ENCODE results near the gene CHKB.
"Not testable (repeated sequence)": the region's sequence is repeated elsewhere in the genome, so short reads cannot be mapped to it uniquely, and the experiment has no call there.

CHKB gene

GRCh38 chr22:50611341-50612060 lies 28.9 kb upstream of the CHKB start:
- DNase-seq, result no peak

DNA sequence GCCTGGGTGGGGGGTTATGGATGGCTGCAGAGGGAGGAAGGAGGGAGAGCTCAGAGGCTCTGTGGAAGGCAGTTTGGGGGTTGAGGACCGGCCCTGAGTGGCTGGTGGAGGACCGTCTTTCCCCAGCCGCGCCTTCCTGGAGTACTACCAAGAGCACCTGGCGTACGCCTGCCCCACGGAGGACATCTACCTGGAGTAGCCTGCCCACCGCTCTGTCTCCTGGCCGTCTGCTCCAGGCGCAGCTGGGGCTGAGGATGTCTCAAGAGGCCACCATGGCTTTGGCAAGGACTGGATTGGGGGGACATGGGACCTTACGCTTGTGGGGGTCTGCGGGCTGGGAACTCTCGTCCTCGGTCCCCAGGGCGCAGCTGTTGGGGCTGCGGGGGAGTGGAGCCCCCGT lies 27.9 kb upstream of the CHKB start:
- DNase-seq, result no peak

DNA sequence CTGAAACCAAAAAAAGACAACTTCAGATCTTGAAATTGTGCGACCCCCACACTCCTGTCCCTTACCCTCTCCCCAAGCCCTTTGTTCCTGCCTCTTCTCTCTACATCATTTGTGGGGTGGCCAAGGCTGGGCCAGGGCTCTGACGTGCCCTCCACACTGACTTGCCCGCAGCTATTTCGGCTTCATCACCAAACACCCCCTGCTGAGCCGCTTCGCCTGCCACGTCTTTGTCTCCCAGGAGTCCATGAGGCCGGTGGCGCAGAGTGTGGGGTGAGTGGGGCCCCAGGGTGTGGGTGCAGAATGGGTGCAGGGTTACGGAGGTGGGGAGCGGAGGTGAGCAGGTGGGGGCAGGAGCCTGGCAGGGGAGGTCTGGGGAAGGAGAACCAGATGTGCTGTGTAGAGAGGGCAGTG lies 27.4 kb upstream of the CHKB start:
- DNase-seq, result no peak

DNA sequence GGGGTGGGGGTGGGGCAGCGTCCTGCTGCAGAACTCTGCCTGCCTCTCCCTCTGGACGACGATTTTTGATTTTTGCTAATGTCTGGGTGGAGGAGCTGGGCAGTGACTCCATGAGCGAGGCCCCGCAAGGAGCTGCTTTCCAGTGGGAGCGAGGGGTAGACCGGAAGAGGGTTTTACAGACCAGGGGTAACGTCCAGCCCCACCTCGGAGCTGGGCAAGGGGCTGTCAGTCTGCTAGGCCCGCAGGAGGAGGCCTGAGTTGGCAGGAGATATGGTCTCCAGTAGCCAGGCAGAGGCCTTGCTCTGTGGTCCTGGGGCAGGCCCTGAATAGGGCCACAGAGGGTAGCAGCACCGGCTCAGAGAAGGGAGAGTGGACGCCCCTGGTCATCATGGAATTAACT lies 26.9 kb upstream of the CHKB start:
- no peak for DNase-seq

DNA sequence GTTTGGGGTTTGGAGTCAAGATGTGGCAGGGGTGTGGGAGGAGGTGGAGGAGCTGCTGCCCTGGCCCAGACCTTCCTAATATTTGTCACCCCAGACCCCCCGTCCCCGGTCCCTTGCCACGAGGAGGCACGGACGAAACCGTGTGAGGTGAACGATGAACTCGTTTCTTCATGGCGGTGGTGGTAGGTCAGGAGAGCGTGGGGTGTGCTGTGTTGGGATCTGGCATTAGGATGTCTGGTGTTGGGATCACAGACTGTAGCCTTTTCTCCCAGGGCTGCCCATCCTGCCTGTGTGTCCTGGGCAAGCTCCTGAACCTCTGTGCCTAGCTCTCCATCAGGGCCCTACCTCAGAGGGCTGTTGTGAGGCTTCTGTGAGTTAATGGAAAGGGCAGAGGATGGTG lies 26.3 kb upstream of the CHKB start:
- DNase-seq, result no peak

DNA sequence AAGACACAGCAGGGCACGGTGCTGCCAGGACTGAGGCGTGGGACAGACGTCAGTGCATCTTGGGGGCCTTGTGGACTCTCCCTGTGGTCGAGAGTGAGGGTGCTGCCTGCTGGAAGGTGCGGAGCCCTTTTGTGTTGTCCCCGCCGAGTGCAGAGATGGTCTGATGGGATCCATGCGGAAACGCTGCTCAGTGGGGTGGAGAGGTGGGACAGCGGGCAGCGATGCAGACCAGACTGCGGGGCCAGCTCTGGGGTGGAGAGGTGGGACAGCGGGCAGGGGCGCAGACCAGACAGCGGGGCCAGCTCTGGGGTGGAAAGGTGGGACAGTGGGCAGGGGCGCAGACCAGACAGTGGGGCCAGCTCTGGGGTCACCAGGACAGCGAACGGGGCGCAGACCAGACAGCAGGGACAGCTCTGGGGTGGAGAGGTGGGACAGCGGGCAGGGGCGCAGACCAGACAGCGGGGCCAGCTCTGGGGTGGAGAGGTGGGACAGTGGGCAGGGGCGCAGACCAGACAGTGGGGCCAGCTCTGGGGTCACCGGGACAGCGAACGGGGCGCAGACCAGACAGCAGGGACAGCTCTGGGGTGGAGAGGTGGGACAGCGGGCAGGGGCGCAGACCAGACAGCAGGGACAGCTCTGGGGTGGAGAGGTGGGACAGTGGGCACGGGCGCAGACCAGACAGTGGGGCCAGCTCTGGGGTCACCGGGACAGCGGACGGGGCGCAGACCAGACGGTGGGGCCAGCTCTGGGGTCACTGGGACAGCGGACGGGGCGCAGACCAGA lies 25.6 kb upstream of the CHKB start:
- not testable (repeated sequence) for DNase-seq

- DNase-seq, result no peak
Measured at GRCh38 chr22:50607659-50608020, 25.0 kb upstream of the CHKB start.

DNA sequence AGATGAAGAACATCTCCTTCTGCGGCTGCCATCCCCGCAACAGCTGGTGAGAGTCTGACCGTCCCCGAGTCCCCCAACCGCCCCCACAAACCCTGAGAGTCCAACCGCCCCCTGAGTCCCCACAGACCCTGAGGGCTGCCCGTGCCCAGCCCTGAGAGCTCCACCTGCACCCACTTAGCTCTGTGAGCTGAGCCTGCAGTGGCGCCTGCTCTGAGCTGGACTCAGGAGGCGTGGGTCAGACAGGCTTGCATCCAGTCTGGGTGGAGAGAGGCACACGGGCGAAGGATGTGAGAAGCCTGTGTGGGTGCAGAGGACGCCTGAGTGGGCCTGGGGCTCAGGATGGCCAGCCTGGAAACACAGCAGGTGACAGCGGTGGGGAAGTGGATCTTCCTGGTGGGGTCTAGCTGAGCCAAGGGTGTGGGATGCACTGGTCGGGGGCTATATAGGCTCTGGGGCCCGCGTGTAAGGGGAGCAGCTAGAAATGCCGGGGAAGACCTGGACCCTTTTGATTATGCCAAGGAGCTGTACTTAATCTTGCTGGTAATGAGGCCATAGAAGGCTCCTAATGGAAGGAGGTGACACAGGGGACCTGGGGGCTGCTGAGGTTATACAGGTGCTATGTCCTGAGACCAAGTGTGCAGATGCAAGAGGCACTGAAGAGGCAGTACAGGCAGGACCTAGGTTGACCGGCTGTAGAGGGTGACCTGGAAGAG lies 24.5 kb upstream of the CHKB start:
- DNase-seq, result no peak

DNA sequence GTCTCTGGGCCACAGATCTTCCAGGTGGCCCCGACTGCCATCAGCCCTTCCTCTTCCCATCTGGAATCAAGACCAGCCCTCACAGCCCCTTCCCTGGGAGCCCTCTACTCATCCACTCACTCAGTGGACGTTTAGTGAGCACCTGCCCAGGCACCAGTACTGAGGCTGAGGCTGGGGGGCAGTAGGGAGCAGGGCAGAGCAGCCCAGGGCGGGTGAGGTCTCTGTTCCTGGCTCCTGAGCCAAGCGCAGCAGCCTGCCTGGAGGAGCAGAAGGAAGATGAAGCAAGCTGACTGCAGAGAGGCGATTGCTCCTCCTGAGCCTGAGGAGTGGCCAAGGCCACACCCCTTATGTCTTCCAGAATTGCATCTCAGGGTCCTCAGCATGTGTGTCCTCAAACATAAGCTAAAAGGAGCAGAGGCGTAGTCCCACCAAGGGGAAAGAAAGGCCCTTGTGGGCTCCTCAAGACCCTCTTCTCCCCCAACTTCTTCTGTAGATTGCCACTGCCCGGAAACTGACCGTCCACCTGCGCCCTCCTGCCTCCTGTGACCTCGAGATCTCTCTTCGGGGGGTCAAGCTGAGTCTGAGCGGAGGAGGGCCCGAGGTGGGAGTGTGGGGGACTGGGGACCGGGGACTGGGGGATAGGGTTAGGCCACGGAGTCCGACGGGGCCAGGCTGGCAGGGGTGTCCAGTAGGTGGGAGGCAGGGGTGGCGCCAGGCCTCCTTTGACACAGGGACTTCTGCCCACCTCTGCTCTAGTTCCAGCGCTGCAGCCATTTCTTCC lies 23.7 kb upstream of the CHKB start:
- no peak for DNase-seq

GRCh38 chr22:50605613-50606074 lies 23.0 kb upstream of the CHKB start:
- no peak for DNase-seq

- DNase-seq, result no peak
Measured at GRCh38 chr22:50605002-50605612, 22.5 kb upstream of the CHKB start.

DNA sequence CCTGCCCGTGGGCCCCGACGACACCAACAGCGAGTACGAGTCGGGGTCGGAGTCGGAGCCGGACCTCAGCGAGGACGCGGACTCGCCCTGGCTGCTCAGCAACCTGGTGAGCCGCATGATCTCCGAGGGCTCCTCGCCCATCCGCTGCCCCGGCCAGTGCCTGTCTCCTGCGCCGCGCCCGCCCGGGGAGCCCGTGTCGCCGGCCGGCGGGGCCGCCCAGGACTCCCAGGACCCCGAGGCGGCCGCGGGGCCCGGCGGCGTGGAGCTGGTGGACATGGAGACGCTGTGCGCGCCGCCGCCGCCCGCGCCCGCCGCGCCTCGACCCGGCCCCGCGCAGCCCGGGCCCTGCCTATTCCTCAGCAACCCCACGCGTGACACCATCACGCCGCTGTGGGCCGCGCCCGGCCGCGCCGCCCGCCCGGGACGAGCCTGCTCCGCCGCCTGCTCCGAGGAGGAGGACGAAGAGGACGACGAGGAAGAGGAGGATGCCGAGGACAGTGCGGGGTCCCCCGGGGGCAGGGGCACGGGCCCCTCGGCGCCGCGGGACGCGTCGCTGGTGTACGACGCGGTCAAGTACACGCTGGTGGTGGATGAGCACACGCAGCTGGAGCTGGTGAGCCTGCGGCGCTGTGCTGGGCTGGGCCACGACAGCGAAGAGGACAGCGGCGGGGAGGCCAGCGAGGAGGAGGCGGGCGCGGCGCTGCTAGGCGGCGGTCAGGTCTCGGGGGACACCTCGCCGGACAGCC lies 21.8 kb upstream of the CHKB start:
- no peak for DNase-seq

DNA sequence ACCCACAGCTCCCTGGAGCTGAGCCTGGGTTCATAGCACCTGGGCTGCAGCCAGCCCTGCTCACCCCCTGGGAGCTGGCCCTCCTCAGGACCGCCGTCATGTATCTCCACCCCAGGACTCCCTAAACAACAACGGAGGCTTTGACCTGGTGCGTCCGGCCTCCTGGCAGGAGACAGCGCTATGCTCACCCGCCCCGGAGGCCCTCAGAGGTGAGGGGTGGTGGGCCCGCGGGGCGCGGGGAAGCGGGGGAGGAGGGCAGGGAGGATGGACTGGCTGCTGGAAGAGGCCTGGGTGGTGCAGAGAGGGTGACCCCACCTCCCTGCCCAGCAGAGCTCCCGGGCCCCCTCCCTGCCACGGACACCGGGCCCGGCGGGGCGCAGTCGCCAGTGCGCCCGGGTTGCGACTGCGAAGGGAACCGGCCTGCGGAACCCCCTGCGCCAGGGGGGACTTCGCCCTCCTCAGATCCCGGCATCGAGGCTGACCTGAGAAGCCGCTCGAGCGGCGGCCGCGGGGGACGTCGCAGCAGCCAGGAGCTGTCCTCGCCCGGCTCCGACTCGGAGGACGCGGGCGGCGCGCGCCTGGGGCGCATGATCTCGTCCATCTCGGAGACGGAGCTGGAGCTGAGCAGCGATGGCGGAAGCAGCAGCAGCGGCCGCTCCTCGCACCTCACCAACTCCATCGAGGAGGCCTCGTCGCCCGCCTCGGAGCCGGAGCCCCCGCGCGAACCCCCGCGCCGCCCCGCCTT lies 21.0 kb upstream of the CHKB start:
- no peak for DNase-seq

DNA sequence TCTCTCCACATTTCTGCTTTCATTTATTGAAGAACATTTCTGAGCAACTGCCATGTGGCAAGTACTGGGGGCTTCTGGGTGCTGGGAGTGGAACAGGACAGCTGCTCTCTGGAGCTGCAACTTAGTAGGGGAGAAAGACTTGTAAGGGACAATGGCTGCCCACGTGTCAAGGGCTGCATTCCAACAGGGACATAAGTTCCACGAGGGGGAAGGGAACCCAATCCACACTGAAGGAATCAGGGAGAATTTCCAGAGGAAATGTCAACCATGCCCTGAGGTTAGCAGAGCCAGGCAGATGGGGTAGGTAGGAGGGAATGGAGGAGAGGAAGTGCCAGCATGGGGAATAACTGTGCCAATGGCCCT lies 19.7 kb upstream of the CHKB start:
- DNase-seq, result no peak

- no peak for DNase-seq
Measured at GRCh38 chr22:50601669-50602337, 19.2 kb upstream of the CHKB start.

GRCh38 chr22:50600967-50601668 lies 18.5 kb upstream of the CHKB start:
- no peak for DNase-seq

GRCh38 chr22:50600538-50600937 lies 17.9 kb upstream of the CHKB start, which contains the start of gene MAPK8IP2:
Gene MAPK8IP2 (plus strand): TSS chr22:50600793. CDS start chr22:50600819, 26 bp downstream.
- DNase-seq, result no peak

DNA sequence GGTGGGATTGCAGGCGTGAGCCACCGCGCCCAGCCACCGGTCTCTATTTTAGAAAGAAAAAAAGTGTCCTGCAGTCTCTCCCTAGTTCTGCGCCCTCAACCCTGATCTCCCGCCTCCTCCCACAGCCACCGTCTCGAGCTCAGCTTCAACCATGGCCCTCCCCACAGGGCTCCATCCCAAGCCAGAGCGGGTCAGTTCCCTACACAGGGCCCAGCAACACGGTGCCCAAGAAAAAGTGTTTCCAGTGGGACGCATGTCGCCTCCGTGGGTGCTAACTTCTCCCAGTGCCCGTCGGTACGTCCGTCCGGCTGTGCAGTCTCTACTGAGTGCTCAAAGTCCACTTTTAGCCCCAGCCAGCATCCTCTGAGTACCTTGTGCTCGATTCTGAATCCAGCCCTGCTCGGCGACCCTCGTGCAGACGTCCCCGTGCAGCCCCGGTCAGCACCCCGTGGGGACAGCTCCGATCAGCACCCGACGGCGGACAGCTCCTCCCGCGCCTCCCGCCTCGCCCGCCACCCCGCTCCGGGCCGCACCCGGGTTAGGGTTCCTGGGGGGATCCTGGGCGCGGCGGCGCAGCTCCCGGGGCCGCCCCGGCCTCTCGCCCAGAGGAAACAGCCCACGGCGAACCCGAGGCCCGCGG lies 17.3 kb upstream of the CHKB start:
- DNase-seq, result peak; percentile 33

DNA sequence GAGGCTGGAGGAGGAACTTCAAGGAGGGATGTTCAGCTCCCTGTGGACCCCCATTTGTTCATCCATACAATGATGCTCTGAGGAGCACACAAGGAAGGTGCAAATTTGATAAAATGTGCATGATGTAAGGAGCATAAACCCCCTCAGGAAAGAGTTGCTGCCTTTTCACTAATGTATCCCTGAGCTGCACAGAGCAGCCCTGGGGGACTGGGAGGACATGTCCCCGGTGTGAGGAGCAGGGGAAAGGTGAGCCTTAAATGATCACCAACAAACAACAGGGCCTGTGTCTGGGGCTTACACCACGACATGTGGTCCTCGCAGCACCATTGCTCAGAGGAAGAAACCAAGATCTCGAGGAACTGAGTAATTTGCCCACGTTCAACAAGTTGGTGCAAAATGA lies 14.4 kb upstream of the CHKB start:
- DNase-seq, result no peak
